ENCODE results near the gene PBX3.

The PBX3 gene

DNA sequence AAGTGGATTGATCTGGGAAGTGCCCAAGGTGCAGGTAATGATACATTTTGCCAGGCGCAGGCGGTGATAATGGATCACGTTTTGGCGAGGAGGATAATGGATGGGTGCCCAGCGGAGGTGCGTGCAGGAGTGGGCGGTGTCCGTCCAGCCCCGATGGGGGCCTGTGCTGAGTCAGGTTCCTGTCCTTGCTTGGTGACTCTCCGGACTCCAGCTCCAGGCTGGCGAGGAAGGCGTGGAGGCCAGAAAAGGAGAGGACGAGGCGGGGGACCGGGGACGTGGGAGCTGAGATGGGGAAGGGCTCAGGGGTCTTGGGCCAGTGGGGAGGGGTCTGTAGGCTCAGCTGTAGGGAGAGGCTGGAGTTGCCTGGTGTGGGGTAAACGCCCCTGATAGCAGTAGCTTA is 268.3 kb downstream of the PBX3 start:
- no peak for TF ChIP-seq EZH2phosphoT487 (IDR thresholded peaks at IDR 0.05; ENCODE audit: borderline replicate concordance, low read length)
- TF ChIP-seq, protein P1, sequence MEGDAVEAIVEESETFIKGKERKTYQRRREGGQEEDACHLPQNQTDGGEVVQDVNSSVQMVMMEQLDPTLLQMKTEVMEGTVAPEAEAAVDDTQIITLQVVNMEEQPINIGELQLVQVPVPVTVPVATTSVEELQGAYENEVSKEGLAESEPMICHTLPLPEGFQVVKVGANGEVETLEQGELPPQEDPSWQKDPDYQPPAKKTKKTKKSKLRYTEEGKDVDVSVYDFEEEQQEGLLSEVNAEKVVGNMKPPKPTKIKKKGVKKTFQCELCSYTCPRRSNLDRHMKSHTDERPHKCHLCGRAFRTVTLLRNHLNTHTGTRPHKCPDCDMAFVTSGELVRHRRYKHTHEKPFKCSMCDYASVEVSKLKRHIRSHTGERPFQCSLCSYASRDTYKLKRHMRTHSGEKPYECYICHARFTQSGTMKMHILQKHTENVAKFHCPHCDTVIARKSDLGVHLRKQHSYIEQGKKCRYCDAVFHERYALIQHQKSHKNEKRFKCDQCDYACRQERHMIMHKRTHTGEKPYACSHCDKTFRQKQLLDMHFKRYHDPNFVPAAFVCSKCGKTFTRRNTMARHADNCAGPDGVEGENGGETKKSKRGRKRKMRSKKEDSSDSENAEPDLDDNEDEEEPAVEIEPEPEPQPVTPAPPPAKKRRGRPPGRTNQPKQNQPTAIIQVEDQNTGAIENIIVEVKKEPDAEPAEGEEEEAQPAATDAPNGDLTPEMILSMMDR (IDR thresholded peaks at IDR 0.05; ENCODE audit: low read depth, low read length, poor library complexity, severe bottlenecking), result no peak
- Histone ChIP-seq H3K27me3 (ENCODE audit: control insufficient read depth, low read length) (no peaks in the 10 kb centered on the region), H3K27ac (ENCODE audit: low read depth, low read length) (no peak overlapping the region), H3K9me2 (replicated peaks; ENCODE audit: control insufficient read depth, low read length) (no peaks in the 10 kb centered on the region), H3K36me3 (ENCODE audit: control insufficient read depth, low read length) (no peaks in the 10 kb centered on the region), H3K4me3 (ENCODE audit: low read length) (no peak overlapping the region), H4K20me1 (ENCODE audit: control insufficient read depth, insufficient read depth, low read depth, low read length) (no peaks in the 10 kb centered on the region), H3F3A (ENCODE audit: control insufficient read depth, insufficient read depth) (no peaks in the 10 kb centered on the region), H3K79me2 (ENCODE audit: control insufficient read depth, low read length) (no peaks in the 10 kb centered on the region), H3K4me2 (ENCODE audit: low read length) (no peak overlapping the region), H3K4me1 (ENCODE audit: control insufficient read depth, low read length) (no peaks in the 10 kb centered on the region), H3K9me3 (ENCODE audit: control insufficient read depth, insufficient read depth, low read length) (no peaks in the 10 kb centered on the region)

GRCh38 chr9:126016579-126017290 is 269.6 kb downstream of the PBX3 start:
- no peaks in the 10 kb centered on the region for H3K9me2 ChIP-seq (replicated peaks; ENCODE audit: control insufficient read depth, low read length)

More at GRCh38 chr9:126016579-126017290, 269.6 kb downstream of the PBX3 start:
- H4K20me1 ChIP-seq (ENCODE audit: control insufficient read depth, insufficient read depth, low read depth, low read length), result no peaks in the 10 kb centered on the region
- H3K4me3 ChIP-seq (ENCODE audit: low read length), result no peak overlapping the region
- H3K27ac ChIP-seq (ENCODE audit: low read depth, low read length), result no peak overlapping the region
- no peaks in the 10 kb centered on the region for H3F3A ChIP-seq (ENCODE audit: control insufficient read depth, insufficient read depth)
- TF ChIP-seq, protein P1 (IDR thresholded peaks at IDR 0.05; ENCODE audit: low read depth, low read length, poor library complexity, severe bottlenecking), result no peak
- TF ChIP-seq EZH2phosphoT487 (IDR thresholded peaks at IDR 0.05; ENCODE audit: borderline replicate concordance, low read length), result no peak
- H3K79me2 ChIP-seq (ENCODE audit: control insufficient read depth, low read length), result no peaks in the 10 kb centered on the region
- H3K9me3 ChIP-seq (ENCODE audit: control insufficient read depth, insufficient read depth, low read length), result no peaks in the 10 kb centered on the region
- no peaks in the 10 kb centered on the region for H3K36me3 ChIP-seq (ENCODE audit: control insufficient read depth, low read length)
- H3K4me2 ChIP-seq (ENCODE audit: low read length), result no peak overlapping the region
- H3K27me3 ChIP-seq (ENCODE audit: control insufficient read depth, low read length), result no peaks in the 10 kb centered on the region
- no peaks in the 10 kb centered on the region for H3K4me1 ChIP-seq (ENCODE audit: control insufficient read depth, low read length)
